Neural cell (in vitro differentiated cells): ENCODE measurements around the gene RARS1. TPM values are rescaled to one million over a fixed set of nuclear protein-coding genes. Genes with fewer than 3 reads are reported as not detected.
A peak's percentile ranks its signal among the peaks of the same experiment; 100 is the strongest.

Source experiments
- H2AFZ ChIP-seq: fragments of 200-600, 300-800 bp; sonication (generic), shearing (Covaris generic); 2 replicates; pipeline ENCODE4 v1.6.0; 2014; ENCODE audit warnings: low read depth, mild to moderate bottlenecking, antibody characterized with exemption, low read length, moderate library complexity
- H3F3A ChIP-seq: fragments of 200-600 bp; shearing (Covaris generic); 2 replicates; pipeline ENCODE4 v1.6.1; 2016; ENCODE audit warnings: mild to moderate bottlenecking, moderate library complexity, mixed read lengths, antibody characterized with exemption, low read length; ENCODE audit not compliant: insufficient read depth, poor library complexity, severe bottlenecking
- H3K27ac ChIP-seq: fragments of 200-600, 300-800 bp; sonication (generic), shearing (Covaris generic); 2 replicates; pipeline ENCODE4 v1.5.1; 2014; ENCODE audit warnings: mild to moderate bottlenecking, low read length, moderate library complexity
- H3K27me3 ChIP-seq: fragments of 300-800, 200-600 bp; sonication (generic), shearing (Covaris generic); 2 replicates; pipeline ENCODE4 v1.6.0; 2014; ENCODE audit warnings: mild to moderate bottlenecking, low read depth, low read length, moderate library complexity; ENCODE audit not compliant: insufficient read depth
- H3K36me3 ChIP-seq: fragments of 300-800, 200-600 bp; sonication (generic), shearing (Covaris generic); 2 replicates; pipeline ENCODE4 v1.5.1; 2014; ENCODE audit warnings: mild to moderate bottlenecking, antibody characterized with exemption, low read length, moderate library complexity; ENCODE audit not compliant: insufficient read depth
- H3K4me2 ChIP-seq: fragments of 300-800, 200-600 bp; sonication (generic), shearing (Covaris generic); 2 replicates; pipeline ENCODE4 v1.6.0; 2014; ENCODE audit warnings: mild to moderate bottlenecking, low read length
- H3K4me3 ChIP-seq: fragments of 300-800, 200-600 bp; sonication (generic), shearing (Covaris generic); 2 replicates; pipeline ENCODE4 v1.5.1; 2014; ENCODE audit warnings: mild to moderate bottlenecking, low read length, moderate library complexity
- H3K79me2 ChIP-seq: fragments of 200-600 bp; shearing (Covaris generic); replicated peaks from 2 replicates; pipeline ENCODE4 v1.6.0; 2014; ENCODE audit warnings: mild to moderate bottlenecking, low read length, moderate library complexity; ENCODE audit not compliant: insufficient read depth
- H3K9ac ChIP-seq: fragments of 300-800, 200-600 bp; sonication (generic), shearing (Covaris generic); 2 replicates; pipeline ENCODE4 v1.6.1; 2016; ENCODE audit warnings: mild to moderate bottlenecking, low read length, mixed read lengths
- H3K9me2 ChIP-seq: fragments of 200-600 bp; shearing (Covaris generic); 2 replicates; pipeline ENCODE4 v1.6.1; 2016; ENCODE audit warnings: mild to moderate bottlenecking, low read length, mixed read lengths; ENCODE audit not compliant: insufficient read depth
- H3K9me3 ChIP-seq: fragments of 200-600, 300-800 bp; sonication (generic), shearing (Covaris generic); 2 replicates; pipeline ENCODE4 v1.6.1; 2016; ENCODE audit warnings: mild to moderate bottlenecking, mixed run types, low read length, moderate library complexity, mixed read lengths
- H4K20me1 ChIP-seq: fragments of 200-600 bp; shearing (Covaris generic); 2 replicates; pipeline ENCODE4 v1.6.1; 2016; ENCODE audit warnings: mild to moderate bottlenecking, mixed run types; ENCODE audit not compliant: insufficient read depth
- CTCF ChIP-seq: fragments of 450-650 bp; IDR thresholded peaks from 2 replicates; pipeline ENCODE4 v1.5.1; 2014; ENCODE audit warnings: antibody characterized with exemption, mild to moderate bottlenecking, moderate library complexity; ENCODE audit not compliant: poor library complexity, severe bottlenecking
- EP300 ChIP-seq: fragments of 450-650 bp; conservative IDR thresholded peaks from 2 replicates; pipeline ENCODE4 v1.6.1; 2014; ENCODE audit warnings: antibody characterized with exemption, mild to moderate bottlenecking, moderate library complexity; ENCODE audit not compliant: poor library complexity, severe bottlenecking
- EZH2 ChIP-seq: fragments of 200-600, 300-800 bp; shearing (Covaris generic), sonication (generic); IDR thresholded peaks from 2 replicates; pipeline ENCODE4 v1.6.1; 2014; ENCODE audit warnings: antibody characterized with exemption, low read length, borderline replicate concordance, mild to moderate bottlenecking; ENCODE audit not compliant: insufficient read depth, poor library complexity, severe bottlenecking
- MXI1 ChIP-seq: fragments of 450-650 bp; conservative IDR thresholded peaks from 2 replicates; pipeline ENCODE4 v1.6.1; 2014; ENCODE audit warnings: antibody characterized with exemption, mild to moderate bottlenecking; ENCODE audit not compliant: poor library complexity, severe bottlenecking
- POLR2AphosphoS5 ChIP-seq: IDR thresholded peaks from 2 replicates; pipeline ENCODE4 v1.6.1; 2012
- RAD21 ChIP-seq: fragments of 450-650 bp; conservative IDR thresholded peaks from 2 replicates; pipeline ENCODE4 v1.6.1; 2014; ENCODE audit warnings: antibody characterized with exemption, mild to moderate bottlenecking, moderate library complexity
- REST ChIP-seq: IDR thresholded peaks from 2 replicates; pipeline ENCODE4 v1.6.1; 2012; ENCODE audit warnings: borderline replicate concordance
- SMC3 ChIP-seq: fragments of 450-650 bp; conservative IDR thresholded peaks from 2 replicates; pipeline ENCODE4 v1.6.1; 2014; ENCODE audit warnings: antibody characterized with exemption, mild to moderate bottlenecking, moderate library complexity; ENCODE audit not compliant: poor library complexity
- TAF1 ChIP-seq: IDR thresholded peaks from 2 replicates; pipeline ENCODE4 v1.6.1; 2012; ENCODE audit warnings: low read depth
- polyA plus RNA-seq: library from polyadenylated mRNA; depleted of rRNA; stranded (reverse); fragments of >200 nt; gene quantifications from 2 replicates; pipeline ENCODE4 v1.2.3, GENCODE V29; 2014

The RARS1 gene
- polyA plus RNA-seq, 1 donor from 2014 or later, result 140 TPM

GRCh38 chr5:168530621-168531150 lies 44.4 kb downstream of the RARS1 start:
- H3K4me3 ChIP-seq, result peak overlapping the region; percentile 82
- TF ChIP-seq POLR2AphosphoS5, result no peak
- no peak for TF ChIP-seq SMC3
- TF ChIP-seq CTCF, result no peak
- TF ChIP-seq TAF1, result no peak
- no peak for TF ChIP-seq EZH2
- TF ChIP-seq RAD21, result no peak
- TF ChIP-seq EP300, result no peak
- TF ChIP-seq REST, result no peak
- H3K4me2 ChIP-seq, result no peak overlapping the region

DNA sequence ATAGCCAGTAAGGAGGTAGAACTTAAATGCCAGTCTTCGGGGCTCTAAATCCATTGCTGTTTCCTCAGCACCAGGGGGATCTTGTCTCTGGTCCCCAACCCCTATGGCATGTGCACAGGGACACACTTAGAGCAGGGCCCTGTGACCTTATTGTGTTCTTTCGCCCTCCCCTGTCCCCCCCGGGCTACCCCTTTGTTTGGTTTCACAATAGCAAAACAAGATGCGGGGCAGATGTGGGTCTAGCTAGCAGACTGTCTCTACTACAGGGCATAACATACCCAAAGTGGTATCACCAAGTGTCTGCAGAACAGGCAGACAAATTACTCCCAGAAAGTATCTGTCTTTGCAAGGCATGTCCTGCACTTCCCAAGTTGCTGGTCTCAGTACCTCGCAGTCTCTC lies 44.9 kb downstream of the RARS1 start:
- Histone ChIP-seq H3K36me3 (no peaks in the 10 kb centered on the region), H4K20me1 (no peaks in the 10 kb centered on the region), H3K9ac (no peak overlapping the region), H3K9me2 (no peaks in the 10 kb centered on the region), H3K4me3 (no peak overlapping the region), H3F3A (no peaks in the 10 kb centered on the region), H3K9me3 (no peaks in the 10 kb centered on the region), H3K27ac (no peak overlapping the region), H3K4me2 (no peak overlapping the region), H2AFZ (no peak overlapping the region), H3K27me3 (no peaks in the 10 kb centered on the region), H3K79me2 (no peaks in the 10 kb centered on the region)
- TF ChIP-seq TAF1, result no peak
- TF ChIP-seq EP300, result no peak
- no peak for TF ChIP-seq POLR2AphosphoS5
- no peak for TF ChIP-seq MXI1
- no peak for TF ChIP-seq REST
- TF ChIP-seq CTCF, result no peak
- no peak for TF ChIP-seq SMC3
- no peak for TF ChIP-seq EZH2
- no peak for TF ChIP-seq RAD21

More at GRCh38 chr5:168530621-168531150, 44.4 kb downstream of the RARS1 start:
- H3K79me2 ChIP-seq, result no peaks in the 10 kb centered on the region
- no peaks in the 10 kb centered on the region for H3K9me2 ChIP-seq
- H3K27ac ChIP-seq, result no peak overlapping the region
- no peaks in the 10 kb centered on the region for H3F3A ChIP-seq
- H2AFZ ChIP-seq, result no peak overlapping the region
- H3K36me3 ChIP-seq, result no peaks in the 10 kb centered on the region
- H3K9me3 ChIP-seq, result no peaks in the 10 kb centered on the region
- no peak overlapping the region for H3K9ac ChIP-seq
- no peaks in the 10 kb centered on the region for H4K20me1 ChIP-seq
- H3K27me3 ChIP-seq, result no peaks in the 10 kb centered on the region
